ENCODE data around the gene ABHD12. TPM values are rescaled to one million over a fixed set of nuclear protein-coding genes. Genes with fewer than 3 reads are reported as not detected.
"Not testable (repeated sequence)": the region's sequence is repeated elsewhere in the genome, so short reads cannot be mapped to it uniquely, and the experiment has no call there.

The ABHD12 gene
- total RNA-seq, 1 experiment from 2014 or later: 117 TPM

- peaks cover 4% of the 10 kb centered on the region for H3K4me1 ChIP-seq (replicated peaks)
- no peaks in the 10 kb centered on the region for H3K27me3 ChIP-seq (replicated peaks)
- no peaks in the 10 kb centered on the region for H3K9me3 ChIP-seq (replicated peaks)
- no peak overlapping the region for H3K27ac ChIP-seq
- H3K36me3 ChIP-seq: peaks cover 24% of the 10 kb centered on the region
- DNase-seq (ENCODE audit: low read depth in 1 of 2, low spot score in 2 of 2): no peak
- H3K4me3 ChIP-seq: no peak overlapping the region
Measured at GRCh38 chr20:25336561-25337422, 53.8 kb downstream of the ABHD12 start.

GRCh38 chr20:25334972-25335371 is 55.7 kb downstream of the ABHD12 start:
- H3K27me3 ChIP-seq (replicated peaks); H3K9me3 ChIP-seq (replicated peaks); DNase-seq (ENCODE audit: low read depth in 1 of 2, low spot score in 2 of 2); H3K27ac ChIP-seq; H3K4me3 ChIP-seq; H3K4me1 ChIP-seq (replicated peaks): not testable (repeated sequence)
- H3K36me3 ChIP-seq: peaks cover 24% of the 10 kb centered on the region

GRCh38 chr20:25328954-25329498 is 61.6 kb downstream of the ABHD12 start:
- Histone ChIP-seq H3K9me3 (replicated peaks) (no peaks in the 10 kb centered on the region), H3K27me3 (replicated peaks) (no peaks in the 10 kb centered on the region), H3K4me3 (no peak overlapping the region), H3K36me3 (peaks cover 14% of the 10 kb centered on the region), H3K4me1 (replicated peaks) (no peaks in the 10 kb centered on the region), H3K27ac (no peak overlapping the region)
- DNase-seq (ENCODE audit: low read depth in 1 of 2, low spot score in 2 of 2): no peak

DNA sequence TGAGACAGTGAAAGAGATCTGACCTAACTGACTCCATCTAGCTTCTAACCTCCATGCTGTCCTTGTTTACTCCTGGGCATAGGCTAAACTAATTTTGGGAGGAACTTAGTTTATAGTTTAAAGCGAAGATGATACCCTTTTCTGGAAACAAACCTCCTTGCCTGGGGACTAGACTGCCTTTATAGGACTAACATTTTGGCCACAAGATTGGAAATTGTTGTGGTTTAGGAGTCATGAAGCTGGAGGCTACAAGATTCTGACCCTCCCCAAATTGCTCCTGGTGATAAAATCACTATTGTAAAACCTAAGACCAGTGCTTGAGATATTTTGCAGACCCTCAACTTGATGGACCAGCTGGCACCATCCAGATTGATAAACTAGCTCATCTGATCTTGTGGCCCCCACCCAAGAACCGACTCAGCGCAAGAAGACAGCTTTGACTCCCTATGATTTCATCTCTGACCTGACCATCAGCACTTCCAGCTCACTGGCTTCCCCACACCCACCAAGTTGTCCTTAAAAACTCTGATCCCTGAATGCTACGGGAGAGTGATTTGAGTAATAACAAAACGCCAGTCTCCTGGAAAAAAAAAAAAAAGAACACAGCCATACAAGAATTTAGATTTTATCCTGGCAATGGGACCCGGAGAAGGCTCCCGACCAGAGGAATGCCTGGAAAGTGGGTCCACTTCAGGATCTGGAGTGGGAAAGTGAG is 63.0 kb downstream of the ABHD12 start:
- Histone ChIP-seq H3K4me1 (replicated peaks) (no peaks in the 10 kb centered on the region), H3K9me3 (replicated peaks) (no peaks in the 10 kb centered on the region), H3K4me3 (no peak overlapping the region), H3K27ac (no peak overlapping the region), H3K36me3 (peaks cover 24% of the 10 kb centered on the region), H3K27me3 (replicated peaks) (no peaks in the 10 kb centered on the region)
- no peak for DNase-seq (ENCODE audit: low read depth in 1 of 2, low spot score in 2 of 2)

GRCh38 chr20:25325997-25326396 is 64.6 kb downstream of the ABHD12 start:
- Histone ChIP-seq H3K4me3 (no peak overlapping the region), H3K9me3 (replicated peaks) (no peaks in the 10 kb centered on the region), H3K27me3 (replicated peaks) (no peaks in the 10 kb centered on the region), H3K27ac (no peak overlapping the region), H3K36me3 (peaks cover 36% of the 10 kb centered on the region), H3K4me1 (replicated peaks) (no peaks in the 10 kb centered on the region)
- no peak for DNase-seq (ENCODE audit: low read depth in 1 of 2, low spot score in 2 of 2)

DNA sequence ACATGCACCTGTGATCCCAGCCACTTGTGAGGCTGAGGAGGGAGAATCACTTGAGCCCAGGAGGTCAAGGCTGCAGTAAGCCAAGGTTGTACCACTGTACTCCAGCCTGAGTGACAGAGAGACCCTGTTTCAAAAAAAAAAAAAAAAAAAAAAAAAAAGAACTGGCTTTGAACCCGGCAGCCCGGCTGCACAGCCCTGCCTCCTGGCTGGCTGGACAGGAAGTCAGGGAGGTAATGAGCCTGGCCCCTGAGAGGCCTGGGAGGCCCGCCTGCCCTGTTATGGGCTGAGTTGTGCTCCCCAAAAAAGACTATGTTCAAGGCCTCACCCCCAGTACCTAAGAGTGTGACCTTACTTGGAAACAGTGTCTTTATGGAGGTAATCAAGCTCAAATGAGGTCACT is 65.6 kb downstream of the ABHD12 start:
- no peaks in the 10 kb centered on the region for H3K9me3 ChIP-seq (replicated peaks)
- H3K27me3 ChIP-seq (replicated peaks): no peaks in the 10 kb centered on the region
- no peak overlapping the region for H3K27ac ChIP-seq
- peaks cover 45% of the 10 kb centered on the region for H3K36me3 ChIP-seq
- no peak for DNase-seq (ENCODE audit: low read depth in 1 of 2, low spot score in 2 of 2)
- H3K4me3 ChIP-seq: no peak overlapping the region
- no peaks in the 10 kb centered on the region for H3K4me1 ChIP-seq (replicated peaks)

DNA sequence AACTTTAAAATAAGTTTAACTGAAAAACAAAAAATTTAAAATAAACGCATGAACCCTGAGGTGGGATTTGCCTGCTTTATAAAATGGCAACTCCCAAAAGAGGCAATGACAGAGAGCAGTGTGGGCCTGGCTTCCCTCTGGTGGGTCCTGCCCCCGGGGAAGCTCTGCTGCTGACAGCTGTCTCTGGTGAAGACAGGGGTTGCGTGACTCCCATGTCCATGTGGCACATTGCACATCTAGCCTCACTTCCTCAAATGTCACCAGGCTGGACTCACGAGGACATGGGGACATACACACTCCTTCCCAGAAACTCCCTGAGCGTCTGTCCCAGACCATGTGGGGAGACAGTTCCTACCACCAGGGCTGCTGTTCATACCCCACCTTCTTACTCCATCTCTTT is 66.2 kb downstream of the ABHD12 start:
- H3K27me3 ChIP-seq (replicated peaks): no peaks in the 10 kb centered on the region
- no peaks in the 10 kb centered on the region for H3K4me1 ChIP-seq (replicated peaks)
- no peak for DNase-seq (ENCODE audit: low read depth in 1 of 2, low spot score in 2 of 2)
- no peak overlapping the region for H3K27ac ChIP-seq
- no peak overlapping the region for H3K4me3 ChIP-seq
- H3K9me3 ChIP-seq (replicated peaks): no peaks in the 10 kb centered on the region
- peaks cover 44% of the 10 kb centered on the region for H3K36me3 ChIP-seq

DNA sequence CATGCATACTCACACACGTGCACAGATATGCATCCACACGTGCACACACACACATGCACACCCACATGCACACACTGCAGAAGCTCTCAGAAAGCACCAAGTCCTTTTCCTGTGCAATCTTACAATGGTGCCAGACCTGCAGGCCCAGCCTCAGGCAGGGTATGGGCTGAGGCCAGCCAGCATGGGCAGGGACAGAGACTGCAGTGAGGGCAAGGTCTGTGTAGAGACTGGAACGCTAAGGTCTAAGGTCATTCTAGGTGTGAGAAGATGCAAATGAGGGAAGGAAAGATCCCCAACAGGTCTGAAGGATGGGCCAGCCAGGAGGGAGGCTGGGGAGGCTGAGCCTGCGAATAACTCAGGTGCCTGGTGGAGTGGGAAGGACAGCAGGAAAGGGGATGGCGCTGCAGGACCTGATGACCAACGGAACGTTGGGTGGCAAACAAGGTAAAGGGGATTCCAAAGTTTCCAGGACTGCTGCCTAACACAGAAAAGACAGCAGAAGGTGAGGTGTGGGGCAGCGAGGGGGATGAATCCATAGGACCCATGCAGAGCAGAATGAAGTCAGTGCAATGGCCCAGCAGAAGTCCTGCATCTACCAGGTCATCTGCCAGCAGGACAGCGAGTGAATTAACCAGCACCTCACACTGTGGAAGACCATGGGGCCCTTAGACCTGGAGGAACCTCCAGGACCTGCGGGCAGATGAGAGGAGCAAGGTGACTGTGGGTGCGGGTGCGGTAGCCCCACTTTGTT is 67.0 kb downstream of the ABHD12 start:
- no peak for DNase-seq (ENCODE audit: low read depth in 1 of 2, low spot score in 2 of 2)
- no peaks in the 10 kb centered on the region for H3K27me3 ChIP-seq (replicated peaks)
- no peaks in the 10 kb centered on the region for H3K9me3 ChIP-seq (replicated peaks)
- no peak overlapping the region for H3K4me3 ChIP-seq
- H3K36me3 ChIP-seq: peaks cover 39% of the 10 kb centered on the region
- no peak overlapping the region for H3K27ac ChIP-seq
- H3K4me1 ChIP-seq (replicated peaks): no peaks in the 10 kb centered on the region

DNA sequence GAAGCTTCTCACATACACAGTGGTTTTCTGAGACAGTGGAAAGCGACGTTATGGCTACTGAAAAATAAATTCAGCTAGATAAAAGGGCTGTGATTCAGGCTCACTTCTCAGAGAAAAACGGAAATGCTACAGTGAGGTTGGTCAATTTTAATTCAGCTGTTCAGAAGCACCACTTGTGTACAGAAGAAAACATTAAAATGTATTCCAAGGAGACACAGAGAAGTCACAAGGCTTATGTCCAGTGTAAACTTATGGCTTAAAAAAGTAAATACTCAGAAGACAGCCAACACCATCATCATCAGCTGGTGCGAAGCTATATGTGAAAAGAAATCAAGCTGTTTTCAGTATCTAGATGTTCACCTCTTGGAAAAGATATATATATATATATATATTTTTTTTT is 68.6 kb downstream of the ABHD12 start:
- H3K27ac ChIP-seq: no peak overlapping the region
- no peak for DNase-seq (ENCODE audit: low read depth in 1 of 2, low spot score in 2 of 2)
- no peak overlapping the region for H3K4me3 ChIP-seq
- H3K36me3 ChIP-seq: peaks cover 50% of the 10 kb centered on the region
- no peaks in the 10 kb centered on the region for H3K4me1 ChIP-seq (replicated peaks)
- no peaks in the 10 kb centered on the region for H3K9me3 ChIP-seq (replicated peaks)
- H3K27me3 ChIP-seq (replicated peaks): no peaks in the 10 kb centered on the region

DNA sequence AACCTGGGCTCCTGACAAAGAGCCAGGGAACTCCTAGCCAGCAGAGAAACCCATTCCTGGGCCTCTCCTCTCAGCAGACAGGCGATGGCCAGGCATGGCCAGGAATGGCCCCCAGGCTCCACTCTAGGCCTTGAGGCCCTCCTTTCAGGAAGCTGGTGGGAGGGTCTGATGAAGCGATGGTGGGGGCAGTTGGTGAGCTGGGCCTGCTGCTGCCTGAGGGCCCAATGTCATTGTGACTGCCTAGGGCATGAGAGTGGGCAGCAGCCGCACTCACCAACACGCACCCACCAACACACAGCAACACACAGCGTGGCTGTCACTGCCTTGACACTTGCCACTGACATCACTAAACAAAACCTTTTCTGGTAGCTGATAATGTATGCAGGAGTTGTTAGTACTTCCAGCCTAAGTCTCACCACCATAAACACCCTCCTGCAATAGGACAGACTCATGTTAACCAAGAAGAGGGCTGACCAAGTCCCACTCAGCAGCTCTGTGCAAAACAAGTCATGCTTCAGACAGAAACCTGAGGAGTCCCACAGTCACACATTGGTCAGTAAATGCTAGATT is 69.3 kb downstream of the ABHD12 start:
- no peak for DNase-seq (ENCODE audit: low read depth in 1 of 2, low spot score in 2 of 2)
- no peaks in the 10 kb centered on the region for H3K4me1 ChIP-seq (replicated peaks)
- H3K36me3 ChIP-seq: peaks cover 57% of the 10 kb centered on the region
- no peaks in the 10 kb centered on the region for H3K9me3 ChIP-seq (replicated peaks)
- H3K27me3 ChIP-seq (replicated peaks): no peaks in the 10 kb centered on the region
- no peak overlapping the region for H3K4me3 ChIP-seq
- no peak overlapping the region for H3K27ac ChIP-seq

DNA sequence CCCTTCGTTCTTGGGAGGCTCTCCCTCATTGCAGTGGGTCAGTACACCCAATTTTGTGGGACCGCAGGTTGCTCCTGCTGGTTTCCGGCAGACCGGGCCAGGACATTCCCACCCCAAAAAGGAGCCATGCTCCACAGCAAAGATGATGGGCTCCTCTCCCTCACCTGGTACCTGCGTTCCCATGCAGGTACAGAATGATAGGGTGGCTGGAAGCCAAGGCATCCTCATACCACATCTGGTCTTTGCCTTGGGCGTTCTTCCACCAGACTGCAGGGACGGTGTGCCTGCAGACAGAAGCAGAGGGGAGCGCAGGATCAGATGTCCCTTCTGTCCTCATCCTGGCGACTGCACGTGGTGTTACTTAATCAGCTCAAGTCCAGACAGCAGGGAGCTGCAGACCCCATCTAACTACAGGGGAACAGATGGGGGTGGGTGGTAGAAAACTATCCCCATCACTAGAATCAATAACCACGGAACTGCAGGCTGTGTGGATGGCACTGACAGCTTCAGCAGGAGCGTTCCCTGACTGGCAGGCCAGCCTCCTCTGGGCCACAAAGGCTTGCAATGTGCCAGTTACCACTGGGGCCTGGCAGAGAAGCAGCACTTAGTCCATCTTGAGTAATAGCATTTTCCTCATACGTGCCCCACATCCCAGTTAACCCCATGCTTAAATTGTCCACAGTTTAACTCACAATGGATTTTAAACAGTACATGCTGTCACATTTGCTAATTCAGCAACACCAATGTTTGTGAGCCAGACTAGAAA is 70.4 kb downstream of the ABHD12 start:
- no peak for DNase-seq (ENCODE audit: low read depth in 1 of 2, low spot score in 2 of 2)
- H3K27ac ChIP-seq: no peak overlapping the region

DNA sequence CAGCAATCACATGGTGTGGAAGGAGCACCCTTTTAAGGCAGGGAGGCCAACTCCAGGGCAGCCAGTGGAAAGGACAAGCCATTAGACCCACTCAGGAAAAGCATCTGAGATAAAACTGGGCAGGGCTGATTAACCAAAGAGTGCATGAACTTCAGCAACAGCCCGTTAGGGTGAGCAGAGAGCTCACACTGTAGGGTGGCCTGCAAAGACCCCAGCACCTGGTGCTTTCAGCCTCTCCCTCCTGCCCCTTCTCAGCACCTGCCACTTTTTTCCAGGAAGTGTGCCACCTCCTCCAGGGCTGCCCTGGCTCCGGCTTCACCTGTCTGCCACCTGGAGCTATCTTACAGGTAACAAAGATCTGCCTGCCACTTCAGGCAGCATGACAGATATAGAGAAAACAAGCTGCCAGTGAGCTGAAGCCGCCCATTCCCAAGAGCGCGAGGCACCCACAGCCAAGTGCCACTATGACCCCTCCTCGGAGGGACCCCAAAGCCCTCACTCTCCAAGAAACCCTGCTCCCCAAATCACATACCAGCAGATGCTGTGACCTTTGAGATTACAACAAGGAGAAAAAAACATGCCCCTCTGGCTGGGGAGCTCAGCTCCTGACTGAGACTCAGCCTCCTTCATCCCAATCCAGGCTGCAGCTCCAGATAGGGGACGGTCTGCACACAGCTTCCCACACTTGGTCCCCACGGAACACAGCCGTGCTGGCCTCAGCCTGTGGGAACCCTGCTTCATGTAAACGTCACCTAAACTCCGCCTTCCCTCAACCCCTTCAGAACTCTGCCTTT is 71.2 kb downstream of the ABHD12 start:
- H3K27ac ChIP-seq: no peak overlapping the region
- no peaks in the 10 kb centered on the region for H3K27me3 ChIP-seq (replicated peaks)
- H3K4me1 ChIP-seq (replicated peaks): peaks cover 11% of the 10 kb centered on the region
- no peak overlapping the region for H3K4me3 ChIP-seq
- no peaks in the 10 kb centered on the region for H3K9me3 ChIP-seq (replicated peaks)
- peaks cover 57% of the 10 kb centered on the region for H3K36me3 ChIP-seq
- no peak for DNase-seq (ENCODE audit: low read depth in 1 of 2, low spot score in 2 of 2)

More for the DNA sequence above, 70.4 kb downstream of the ABHD12 start:
- Histone ChIP-seq H3K36me3 (peaks cover 52% of the 10 kb centered on the region), H3K4me3 (no peak overlapping the region), H3K27me3 (replicated peaks) (no peaks in the 10 kb centered on the region), H3K4me1 (replicated peaks) (peaks cover 3% of the 10 kb centered on the region; the same call in 1 of the 2 replicates), H3K9me3 (replicated peaks) (no peaks in the 10 kb centered on the region)

Data from SJSA1 (cell line).